HEK293 (cell line): ENCODE measurements around the gene USP5.
A peak's percentile ranks its signal among the peaks of the same experiment; 100 is the strongest.

Source experiments
- FEZF1 ChIP-seq: fragments of 450-650 bp; formaldehyde crosslinking; IDR thresholded peaks from 2 replicates; pipeline ENCODE4 v1.5.1; 2016; ENCODE audit warnings: missing biosample characterization, missing genetic modification characterization
- GLIS2 ChIP-seq: fragments of 450-650 bp; formaldehyde crosslinking; IDR thresholded peaks from 2 replicates; pipeline ENCODE4 v1.5.1; 2016; ENCODE audit warnings: missing biosample characterization, missing genetic modification characterization
- KLF16 ChIP-seq: fragments of 450-650 bp; formaldehyde crosslinking; IDR thresholded peaks from 2 replicates; pipeline ENCODE4 v1.5.1; 2017; ENCODE audit warnings: missing biosample characterization, missing genetic modification characterization
- SP3 ChIP-seq: fragments of 450-650 bp; formaldehyde crosslinking; IDR thresholded peaks from 2 replicates; pipeline ENCODE4 v1.5.1; 2016; ENCODE audit warnings: missing biosample characterization, missing genetic modification characterization
- TCF7L2 ChIP-seq: IDR thresholded peaks from 2 replicates; pipeline ENCODE4 v1.6.1; 2011; ENCODE audit warnings: low read depth, mild to moderate bottlenecking, inconsistent platforms, low read length, moderate library complexity, borderline replicate concordance
- ZBTB48 ChIP-seq: fragments of 450-650 bp; formaldehyde crosslinking; IDR thresholded peaks from 2 replicates; pipeline ENCODE4 v1.5.1; 2016; ENCODE audit warnings: missing biosample characterization, missing genetic modification characterization
- ZNF112 ChIP-seq: fragments of 450-650 bp; formaldehyde crosslinking; IDR thresholded peaks from 2 replicates; pipeline ENCODE4 v1.5.0; 2017; ENCODE audit warnings: missing biosample characterization, missing genetic modification characterization
- ZNF174 ChIP-seq: fragments of 450-650 bp; formaldehyde crosslinking; IDR thresholded peaks from 2 replicates; pipeline ENCODE4 v1.5.0; 2017; ENCODE audit warnings: missing biosample characterization, mild to moderate bottlenecking, missing genetic modification characterization
- ZNF223 ChIP-seq: fragments of 450-650 bp; formaldehyde crosslinking; IDR thresholded peaks from 2 replicates; pipeline ENCODE4 v1.5.1; 2016; ENCODE audit warnings: missing biosample characterization, missing genetic modification characterization
- ZNF239 ChIP-seq: fragments of 450-650 bp; formaldehyde crosslinking; IDR thresholded peaks from 2 replicates; pipeline ENCODE4 v1.5.1; 2016; ENCODE audit warnings: missing biosample characterization, missing genetic modification characterization
- ZNF274 ChIP-seq, 2 experiments: fragments of 200-500 bp in 1 of 2; fragments of 450-650 bp in 1 of 2; sonication (Bioruptor generic) in 1 of 2; formaldehyde crosslinking in 1 of 2; IDR thresholded peaks; 2 replicates each; pipeline versions ENCODE4 v1.5.1 to v1.6.1; 2014 to 2016; ENCODE audit warnings: borderline replicate concordance in 1 of 2, inconsistent platforms in 1 of 2, low read length in 1 of 2, missing biosample characterization in 1 of 2, missing genetic modification characterization in 1 of 2
- ZNF324 ChIP-seq: fragments of 450-650 bp; formaldehyde crosslinking; IDR thresholded peaks from 2 replicates; pipeline ENCODE4 v1.5.1; 2016; ENCODE audit warnings: missing biosample characterization, missing genetic modification characterization
- ZNF354C ChIP-seq: fragments of 450-650 bp; formaldehyde crosslinking; IDR thresholded peaks from 2 replicates; pipeline ENCODE4 v1.5.1; 2016; ENCODE audit warnings: missing biosample characterization, missing genetic modification characterization, low read depth, borderline replicate concordance
- ZNF423 ChIP-seq: fragments of 450-650 bp; formaldehyde crosslinking; IDR thresholded peaks from 2 replicates; pipeline ENCODE4 v1.5.1; 2016; ENCODE audit warnings: missing biosample characterization, missing genetic modification characterization
- ZNF585B ChIP-seq: fragments of 450-650 bp; formaldehyde crosslinking; IDR thresholded peaks from 2 replicates; pipeline ENCODE4 v1.5.1; 2016; ENCODE audit warnings: missing biosample characterization, missing genetic modification characterization
- ZNF626 ChIP-seq: fragments of 450-650 bp; sonication (Bioruptor Pico); formaldehyde crosslinking; IDR thresholded peaks from 2 replicates; pipeline ENCODE4 v1.5.1; 2018; ENCODE audit warnings: missing biosample characterization, missing genetic modification characterization, inconsistent platforms
- ZNF707 ChIP-seq: fragments of 450-650 bp; formaldehyde crosslinking; IDR thresholded peaks from 2 replicates; pipeline ENCODE4 v1.5.1; 2016; ENCODE audit warnings: missing biosample characterization, missing genetic modification characterization
- ZNF76 ChIP-seq: fragments of 450-650 bp; formaldehyde crosslinking; IDR thresholded peaks from 2 replicates; pipeline ENCODE4; 2016; ENCODE audit warnings: low read depth, missing biosample characterization, missing genetic modification characterization, borderline replicate concordance
- ZNF843 ChIP-seq: fragments of 450-650 bp; formaldehyde crosslinking; IDR thresholded peaks from 2 replicates; pipeline ENCODE4 v1.5.1; 2016; ENCODE audit warnings: missing biosample characterization, missing genetic modification characterization
- ZSCAN30 ChIP-seq: fragments of 450-650 bp; IDR thresholded peaks from 2 replicates; pipeline ENCODE4 v1.5.1; 2018; ENCODE audit warnings: missing biosample characterization, mild to moderate bottlenecking, missing genetic modification characterization, moderate library complexity
- TF ChIP-seq, protein P1 (sequence below): fragments of 450-650 bp; formaldehyde crosslinking; IDR thresholded peaks from 2 replicates; pipeline ENCODE4 v1.5.1; 2017; ENCODE audit warnings: missing biosample characterization, mild to moderate bottlenecking, missing genetic modification characterization, moderate library complexity
- TF ChIP-seq, protein P2 (sequence below): fragments of 450-650 bp; formaldehyde crosslinking; IDR thresholded peaks from 2 replicates; pipeline ENCODE4 v1.5.1; 2017; ENCODE audit warnings: missing biosample characterization, missing genetic modification characterization
- TF ChIP-seq, protein P3 (sequence below): fragments of 450-650 bp; formaldehyde crosslinking; IDR thresholded peaks from 2 replicates; pipeline ENCODE4 v1.5.1; 2016; ENCODE audit warnings: missing biosample characterization, missing genetic modification characterization
- TF ChIP-seq, protein P4 (sequence below): fragments of 450-650 bp; formaldehyde crosslinking; IDR thresholded peaks from 2 replicates; pipeline ENCODE4 v1.5.1; 2016; ENCODE audit warnings: missing biosample characterization, missing genetic modification characterization
- TF ChIP-seq, protein P5 (sequence below): fragments of 450-650 bp; formaldehyde crosslinking; IDR thresholded peaks from 2 replicates; pipeline ENCODE4 v1.5.1; 2016; ENCODE audit warnings: missing biosample characterization, missing genetic modification characterization
- TF ChIP-seq, protein P6 (sequence below): fragments of 450-650 bp; formaldehyde crosslinking; optimal IDR thresholded peaks from 2 replicates; pipeline ENCODE3; 2016; ENCODE audit warnings: missing biosample characterization, mild to moderate bottlenecking, missing genetic modification characterization

Gene USP5

DNA sequence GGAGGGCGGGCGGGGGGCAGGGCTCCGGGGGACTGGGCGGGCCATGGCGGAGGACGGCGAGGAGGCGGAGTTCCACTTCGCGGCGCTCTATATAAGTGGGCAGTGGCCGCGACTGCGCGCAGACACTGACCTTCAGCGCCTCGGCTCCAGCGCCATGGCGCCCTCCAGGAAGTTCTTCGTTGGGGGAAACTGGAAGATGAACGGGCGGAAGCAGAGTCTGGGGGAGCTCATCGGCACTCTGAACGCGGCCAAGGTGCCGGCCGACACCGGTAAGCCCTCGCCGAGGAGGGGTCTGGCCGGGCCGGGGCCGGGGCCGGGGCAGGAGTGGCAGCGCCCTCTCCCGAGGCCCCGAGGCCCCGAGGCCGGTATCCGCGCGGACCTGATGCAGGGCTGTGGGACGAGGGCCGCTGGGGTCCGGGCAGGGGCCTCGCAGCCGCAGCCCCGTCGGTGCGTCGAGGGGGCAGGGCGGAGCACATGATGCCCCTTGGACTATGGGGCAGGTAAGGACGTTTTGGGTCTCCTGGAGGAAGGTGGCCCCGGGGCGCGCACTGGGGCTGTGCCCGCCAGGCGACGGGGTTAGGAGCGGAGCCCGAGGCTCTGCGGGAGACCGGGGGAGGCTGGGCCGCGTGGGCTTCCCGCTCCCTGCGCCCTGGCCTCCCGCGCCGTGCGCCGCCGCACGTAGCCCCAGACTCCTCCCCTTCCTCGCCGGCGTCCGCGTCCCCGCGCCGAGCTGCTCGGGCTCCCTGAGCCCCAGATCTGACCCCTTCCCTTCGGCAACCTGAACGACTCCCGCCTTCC lies 15.7 kb downstream of the USP5 start, which contains the start of gene TPI1 (continued):
- no peak for TF ChIP-seq ZNF843 (tag by site-specific recombination)
- TF ChIP-seq, protein P1, sequence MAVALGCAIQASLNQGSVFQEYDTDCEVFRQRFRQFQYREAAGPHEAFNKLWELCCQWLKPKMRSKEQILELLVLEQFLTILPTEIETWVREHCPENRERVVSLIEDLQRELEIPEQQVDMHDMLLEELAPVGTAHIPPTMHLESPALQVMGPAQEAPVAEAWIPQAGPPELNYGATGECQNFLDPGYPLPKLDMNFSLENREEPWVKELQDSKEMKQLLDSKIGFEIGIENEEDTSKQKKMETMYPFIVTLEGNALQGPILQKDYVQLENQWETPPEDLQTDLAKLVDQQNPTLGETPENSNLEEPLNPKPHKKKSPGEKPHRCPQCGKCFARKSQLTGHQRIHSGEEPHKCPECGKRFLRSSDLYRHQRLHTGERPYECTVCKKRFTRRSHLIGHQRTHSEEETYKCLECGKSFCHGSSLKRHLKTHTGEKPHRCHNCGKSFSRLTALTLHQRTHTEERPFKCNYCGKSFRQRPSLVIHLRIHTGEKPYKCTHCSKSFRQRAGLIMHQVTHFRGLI (tag by site-specific recombination): no peak
- 0 out of 2 replicates have a peak, but pooled peaks have one; percentile 27 for TF ChIP-seq ZNF423 (tag by site-specific recombination)
- TF ChIP-seq, protein P2, sequence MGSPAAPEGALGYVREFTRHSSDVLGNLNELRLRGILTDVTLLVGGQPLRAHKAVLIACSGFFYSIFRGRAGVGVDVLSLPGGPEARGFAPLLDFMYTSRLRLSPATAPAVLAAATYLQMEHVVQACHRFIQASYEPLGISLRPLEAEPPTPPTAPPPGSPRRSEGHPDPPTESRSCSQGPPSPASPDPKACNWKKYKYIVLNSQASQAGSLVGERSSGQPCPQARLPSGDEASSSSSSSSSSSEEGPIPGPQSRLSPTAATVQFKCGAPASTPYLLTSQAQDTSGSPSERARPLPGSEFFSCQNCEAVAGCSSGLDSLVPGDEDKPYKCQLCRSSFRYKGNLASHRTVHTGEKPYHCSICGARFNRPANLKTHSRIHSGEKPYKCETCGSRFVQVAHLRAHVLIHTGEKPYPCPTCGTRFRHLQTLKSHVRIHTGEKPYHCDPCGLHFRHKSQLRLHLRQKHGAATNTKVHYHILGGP (tag by site-specific recombination): no peak
- peak; percentile 91 for TF ChIP-seq ZBTB48 (tag by site-specific recombination)
- peak; percentile 34; the same call in 1 of the 2 replicates for TF ChIP-seq ZNF239
- TF ChIP-seq SP3: peak; percentile 60
- no peak for TF ChIP-seq TCF7L2
- TF ChIP-seq, protein P3, sequence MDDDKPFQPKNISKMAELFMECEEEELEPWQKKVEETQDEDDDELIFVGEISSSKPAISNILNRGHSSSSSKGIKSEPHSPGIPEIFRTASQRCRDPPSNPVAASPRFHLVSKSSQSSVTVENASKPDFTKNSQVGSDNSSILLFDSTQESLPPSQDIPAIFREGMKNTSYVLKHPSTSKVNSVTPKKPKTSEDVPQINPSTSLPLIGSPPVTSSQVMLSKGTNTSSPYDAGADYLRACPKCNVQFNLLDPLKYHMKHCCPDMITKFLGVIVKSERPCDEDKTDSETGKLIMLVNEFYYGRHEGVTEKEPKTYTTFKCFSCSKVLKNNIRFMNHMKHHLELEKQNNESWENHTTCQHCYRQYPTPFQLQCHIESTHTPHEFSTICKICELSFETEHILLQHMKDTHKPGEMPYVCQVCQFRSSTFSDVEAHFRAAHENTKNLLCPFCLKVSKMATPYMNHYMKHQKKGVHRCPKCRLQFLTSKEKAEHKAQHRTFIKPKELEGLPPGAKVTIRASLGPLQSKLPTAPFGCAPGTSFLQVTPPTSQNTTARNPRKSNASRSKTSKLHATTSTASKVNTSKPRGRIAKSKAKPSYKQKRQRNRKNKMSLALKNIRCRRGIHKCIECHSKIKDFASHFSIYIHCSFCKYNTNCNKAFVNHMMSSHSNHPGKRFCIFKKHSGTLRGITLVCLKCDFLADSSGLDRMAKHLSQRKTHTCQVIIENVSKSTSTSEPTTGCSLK (tag by site-specific recombination): no peak
- no peak for TF ChIP-seq ZNF626 (tag by site-specific recombination)
- TF ChIP-seq ZNF707: no peak
- TF ChIP-seq, protein P4, sequence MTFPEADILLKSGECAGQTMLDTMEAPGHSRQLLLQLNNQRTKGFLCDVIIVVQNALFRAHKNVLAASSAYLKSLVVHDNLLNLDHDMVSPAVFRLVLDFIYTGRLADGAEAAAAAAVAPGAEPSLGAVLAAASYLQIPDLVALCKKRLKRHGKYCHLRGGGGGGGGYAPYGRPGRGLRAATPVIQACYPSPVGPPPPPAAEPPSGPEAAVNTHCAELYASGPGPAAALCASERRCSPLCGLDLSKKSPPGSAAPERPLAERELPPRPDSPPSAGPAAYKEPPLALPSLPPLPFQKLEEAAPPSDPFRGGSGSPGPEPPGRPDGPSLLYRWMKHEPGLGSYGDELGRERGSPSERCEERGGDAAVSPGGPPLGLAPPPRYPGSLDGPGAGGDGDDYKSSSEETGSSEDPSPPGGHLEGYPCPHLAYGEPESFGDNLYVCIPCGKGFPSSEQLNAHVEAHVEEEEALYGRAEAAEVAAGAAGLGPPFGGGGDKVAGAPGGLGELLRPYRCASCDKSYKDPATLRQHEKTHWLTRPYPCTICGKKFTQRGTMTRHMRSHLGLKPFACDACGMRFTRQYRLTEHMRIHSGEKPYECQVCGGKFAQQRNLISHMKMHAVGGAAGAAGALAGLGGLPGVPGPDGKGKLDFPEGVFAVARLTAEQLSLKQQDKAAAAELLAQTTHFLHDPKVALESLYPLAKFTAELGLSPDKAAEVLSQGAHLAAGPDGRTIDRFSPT: 0 out of 2 replicates have a peak, but pooled peaks have one; percentile 32
- no peak for TF ChIP-seq ZNF174 (tag by site-specific recombination)
- TF ChIP-seq ZNF354C (tag by site-specific recombination): no peak
- TF ChIP-seq ZNF76 (tag by site-specific recombination): peak; percentile 64; the same call in 1 of the 2 replicates
- TF ChIP-seq ZNF585B (tag by site-specific recombination): 0 out of 2 replicates have a peak, but pooled peaks have one; percentile 28
- TF ChIP-seq GLIS2 (tag by site-specific recombination): peak; percentile 93
- no peak for TF ChIP-seq FEZF1 (tag by site-specific recombination)
- peak; percentile 56 for TF ChIP-seq ZNF324 (tag by site-specific recombination)
- no peak for TF ChIP-seq ZNF112
- TF ChIP-seq, protein P5, sequence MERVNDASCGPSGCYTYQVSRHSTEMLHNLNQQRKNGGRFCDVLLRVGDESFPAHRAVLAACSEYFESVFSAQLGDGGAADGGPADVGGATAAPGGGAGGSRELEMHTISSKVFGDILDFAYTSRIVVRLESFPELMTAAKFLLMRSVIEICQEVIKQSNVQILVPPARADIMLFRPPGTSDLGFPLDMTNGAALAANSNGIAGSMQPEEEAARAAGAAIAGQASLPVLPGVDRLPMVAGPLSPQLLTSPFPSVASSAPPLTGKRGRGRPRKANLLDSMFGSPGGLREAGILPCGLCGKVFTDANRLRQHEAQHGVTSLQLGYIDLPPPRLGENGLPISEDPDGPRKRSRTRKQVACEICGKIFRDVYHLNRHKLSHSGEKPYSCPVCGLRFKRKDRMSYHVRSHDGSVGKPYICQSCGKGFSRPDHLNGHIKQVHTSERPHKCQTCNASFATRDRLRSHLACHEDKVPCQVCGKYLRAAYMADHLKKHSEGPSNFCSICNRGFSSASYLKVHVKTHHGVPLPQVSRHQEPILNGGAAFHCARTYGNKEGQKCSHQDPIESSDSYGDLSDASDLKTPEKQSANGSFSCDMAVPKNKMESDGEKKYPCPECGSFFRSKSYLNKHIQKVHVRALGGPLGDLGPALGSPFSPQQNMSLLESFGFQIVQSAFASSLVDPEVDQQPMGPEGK (tag by site-specific recombination): peak; percentile 52
- TF ChIP-seq, protein P6, sequence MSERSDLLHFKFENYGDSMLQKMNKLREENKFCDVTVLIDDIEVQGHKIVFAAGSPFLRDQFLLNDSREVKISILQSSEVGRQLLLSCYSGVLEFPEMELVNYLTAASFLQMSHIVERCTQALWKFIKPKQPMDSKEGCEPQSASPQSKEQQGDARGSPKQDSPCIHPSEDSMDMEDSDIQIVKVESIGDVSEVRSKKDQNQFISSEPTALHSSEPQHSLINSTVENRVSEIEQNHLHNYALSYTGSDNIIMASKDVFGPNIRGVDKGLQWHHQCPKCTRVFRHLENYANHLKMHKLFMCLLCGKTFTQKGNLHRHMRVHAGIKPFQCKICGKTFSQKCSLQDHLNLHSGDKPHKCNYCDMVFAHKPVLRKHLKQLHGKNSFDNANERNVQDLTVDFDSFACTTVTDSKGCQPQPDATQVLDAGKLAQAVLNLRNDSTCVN (tag by site-specific recombination): peak; percentile 90
- no peak for TF ChIP-seq ZNF223 (tag by site-specific recombination)
- TF ChIP-seq ZSCAN30 (tag by site-specific recombination): 0 out of 2 replicates have a peak, but pooled peaks have one; percentile 77
- 0 out of 2 replicates have a peak, but pooled peaks have one; percentile 20 for TF ChIP-seq KLF16
- no peak for TF ChIP-seq ZNF274 (IDR thresholded peaks at IDR 0.05; ENCODE audit: low read length)
- TF ChIP-seq ZNF274 (tag by site-specific recombination; IDR thresholded peaks at IDR 0.05; ENCODE audit: borderline replicate concordance): no peak
